HG03108 (cell line): ENCODE results near the gene RIC8A.

Experiments used
- ATAC-seq: cut with Tn5 transposase; IDR thresholded peaks from one replicate; pipeline ENCODE4 v1.9.1; 2021; ENCODE audit warnings: moderate library complexity; ENCODE audit not compliant: unreplicated experiment

RIC8A gene

GRCh38 chr11:240315-240714, 32.8 kb downstream of the RIC8A start:
- no peak for ATAC-seq

- ATAC-seq, result no peak
Observed at GRCh38 chr11:241634-242033, 34.1 kb downstream of the RIC8A start.

GRCh38 chr11:244376-244775, 36.9 kb downstream of the RIC8A start:
- no peak for ATAC-seq

- no peak for ATAC-seq
Observed at GRCh38 chr11:249062-249461, 41.6 kb downstream of the RIC8A start.

- no peak for ATAC-seq
Observed at GRCh38 chr11:250274-250673, 42.8 kb downstream of the RIC8A start.

GRCh38 chr11:250740-251299, 43.3 kb downstream of the RIC8A start:
- ATAC-seq, result peak; percentile 50

- ATAC-seq, result no peak
Observed at GRCh38 chr11:251550-251949, 44.0 kb downstream of the RIC8A start.

GRCh38 chr11:252666-253065, 45.2 kb downstream of the RIC8A start:
- ATAC-seq, result no peak

GRCh38 chr11:253160-253885, 45.8 kb downstream of the RIC8A start:
- no peak for ATAC-seq

GRCh38 chr11:253886-254270, 46.4 kb downstream of the RIC8A start:
- ATAC-seq, result no peak

GRCh38 chr11:255176-255575, 47.7 kb downstream of the RIC8A start:
- ATAC-seq, result no peak

GRCh38 chr11:255816-256215, 48.3 kb downstream of the RIC8A start:
- ATAC-seq, result no peak

GRCh38 chr11:256952-257737, 49.6 kb downstream of the RIC8A start:
- no peak for ATAC-seq

GRCh38 chr11:257766-258493, 50.4 kb downstream of the RIC8A start:
- no peak for ATAC-seq

GRCh38 chr11:259413-259812, 51.9 kb downstream of the RIC8A start:
- ATAC-seq, result no peak

GRCh38 chr11:261624-262023, 54.1 kb downstream of the RIC8A start:
- no peak for ATAC-seq
